ENCODE data around the gene PGS1.

DNA sequence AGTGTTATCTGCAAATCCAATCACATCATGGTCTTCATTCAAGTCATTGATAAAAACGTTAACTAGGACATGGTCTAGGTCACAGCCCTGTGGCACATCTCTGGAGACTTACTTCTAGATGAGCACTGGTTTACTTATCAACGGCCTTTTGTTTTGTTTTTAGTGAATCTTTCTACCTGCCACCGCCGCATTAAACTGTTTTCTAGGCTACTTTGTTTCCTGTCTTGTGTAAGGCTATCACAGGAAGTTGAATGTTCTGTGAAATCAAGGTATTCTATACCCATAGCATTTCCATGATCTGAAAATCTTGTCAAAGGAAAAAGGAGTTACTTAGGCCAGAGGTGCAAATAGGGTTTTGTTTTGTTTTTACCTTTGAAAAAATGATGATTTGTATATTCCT is 45.5 kb upstream of the PGS1 start:
- TF ChIP-seq, protein P1, sequence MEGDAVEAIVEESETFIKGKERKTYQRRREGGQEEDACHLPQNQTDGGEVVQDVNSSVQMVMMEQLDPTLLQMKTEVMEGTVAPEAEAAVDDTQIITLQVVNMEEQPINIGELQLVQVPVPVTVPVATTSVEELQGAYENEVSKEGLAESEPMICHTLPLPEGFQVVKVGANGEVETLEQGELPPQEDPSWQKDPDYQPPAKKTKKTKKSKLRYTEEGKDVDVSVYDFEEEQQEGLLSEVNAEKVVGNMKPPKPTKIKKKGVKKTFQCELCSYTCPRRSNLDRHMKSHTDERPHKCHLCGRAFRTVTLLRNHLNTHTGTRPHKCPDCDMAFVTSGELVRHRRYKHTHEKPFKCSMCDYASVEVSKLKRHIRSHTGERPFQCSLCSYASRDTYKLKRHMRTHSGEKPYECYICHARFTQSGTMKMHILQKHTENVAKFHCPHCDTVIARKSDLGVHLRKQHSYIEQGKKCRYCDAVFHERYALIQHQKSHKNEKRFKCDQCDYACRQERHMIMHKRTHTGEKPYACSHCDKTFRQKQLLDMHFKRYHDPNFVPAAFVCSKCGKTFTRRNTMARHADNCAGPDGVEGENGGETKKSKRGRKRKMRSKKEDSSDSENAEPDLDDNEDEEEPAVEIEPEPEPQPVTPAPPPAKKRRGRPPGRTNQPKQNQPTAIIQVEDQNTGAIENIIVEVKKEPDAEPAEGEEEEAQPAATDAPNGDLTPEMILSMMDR (IDR thresholded peaks at IDR 0.05): no peak
- no peak for TF ChIP-seq POLR2A (IDR thresholded peaks at IDR 0.05)
